ENCODE data around the gene SLC27A5.
"Not testable (repeated sequence)": the region's sequence is repeated elsewhere in the genome, so short reads cannot be mapped to it uniquely, and the experiment has no call there.

The SLC27A5 gene

DNA sequence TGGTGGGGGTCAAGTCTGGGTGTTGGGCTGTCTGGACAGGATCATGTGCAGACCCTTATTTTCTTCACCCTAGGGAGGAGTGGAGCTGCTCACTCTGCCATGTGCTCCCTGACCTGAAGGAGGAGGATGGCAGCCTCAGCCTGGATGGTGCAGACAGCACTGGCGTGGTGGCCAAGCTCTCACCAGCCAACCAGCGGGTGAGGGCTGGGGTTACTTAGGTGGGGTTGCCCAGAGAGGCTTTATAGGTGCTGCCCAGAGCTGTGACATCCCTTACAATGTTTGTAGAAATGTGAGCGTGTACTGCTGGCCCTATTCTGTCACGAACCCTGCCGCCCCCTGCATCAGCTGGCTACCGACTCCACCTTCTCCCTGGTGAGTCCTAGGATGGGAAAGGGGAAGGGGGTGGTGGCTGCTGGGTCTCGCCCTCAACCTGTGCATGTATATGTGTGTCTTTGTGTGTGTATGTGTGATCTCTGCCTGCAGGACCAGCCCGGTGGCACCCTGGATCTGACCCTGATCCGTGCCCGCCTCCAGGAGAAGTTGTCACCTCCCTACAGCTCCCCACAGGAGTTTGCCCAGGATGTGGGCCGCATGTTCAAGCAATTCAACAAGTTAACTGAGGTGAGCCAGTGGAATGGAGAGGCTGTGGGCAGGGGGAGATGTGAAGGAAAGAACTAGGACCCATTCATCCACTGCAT is 38.0 kb upstream of the SLC27A5 start:
- no peak for DNase-seq

DNA sequence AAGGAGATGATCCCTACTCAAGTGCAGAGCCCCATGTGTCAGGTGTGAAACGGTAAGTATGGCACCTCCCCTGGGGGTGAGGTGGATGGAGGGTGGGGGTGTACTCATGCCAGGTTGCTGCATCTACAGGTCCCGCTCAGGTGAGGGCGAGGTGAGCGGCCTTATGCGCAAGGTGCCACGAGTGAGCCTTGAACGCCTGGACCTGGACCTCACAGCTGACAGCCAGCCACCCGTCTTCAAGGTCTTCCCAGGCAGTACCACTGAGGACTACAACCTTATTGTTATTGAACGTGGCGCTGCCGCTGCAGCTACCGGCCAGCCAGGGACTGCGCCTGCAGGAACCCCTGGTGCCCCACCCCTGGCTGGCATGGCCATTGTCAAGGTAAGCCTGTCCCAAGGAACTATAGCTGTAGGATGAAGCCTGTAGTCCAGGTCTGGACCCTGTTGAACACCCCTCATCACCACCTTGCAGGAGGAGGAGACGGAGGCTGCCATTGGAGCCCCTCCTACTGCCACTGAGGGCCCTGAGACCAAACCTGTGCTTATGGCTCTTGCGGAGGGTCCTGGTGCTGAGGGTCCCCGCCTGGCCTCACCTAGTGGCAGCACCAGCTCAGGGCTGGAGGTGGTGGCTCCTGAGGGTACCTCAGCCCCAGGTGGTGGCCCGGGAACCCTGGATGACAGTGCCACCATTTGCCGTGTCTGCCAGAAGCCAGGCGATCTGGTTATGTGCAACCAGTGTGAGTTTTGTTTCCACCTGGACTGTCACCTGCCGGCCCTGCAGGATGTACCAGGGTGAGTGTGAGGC is 37.3 kb upstream of the SLC27A5 start:
- DNase-seq: no peak

GRCh38 chr19:58547323-58548312 is 35.8 kb upstream of the SLC27A5 start:
- no peak for DNase-seq

- DNase-seq: no peak
These were observed 34.3 kb upstream of the SLC27A5 start for GRCh38 chr19:58546019-58546530.

DNA sequence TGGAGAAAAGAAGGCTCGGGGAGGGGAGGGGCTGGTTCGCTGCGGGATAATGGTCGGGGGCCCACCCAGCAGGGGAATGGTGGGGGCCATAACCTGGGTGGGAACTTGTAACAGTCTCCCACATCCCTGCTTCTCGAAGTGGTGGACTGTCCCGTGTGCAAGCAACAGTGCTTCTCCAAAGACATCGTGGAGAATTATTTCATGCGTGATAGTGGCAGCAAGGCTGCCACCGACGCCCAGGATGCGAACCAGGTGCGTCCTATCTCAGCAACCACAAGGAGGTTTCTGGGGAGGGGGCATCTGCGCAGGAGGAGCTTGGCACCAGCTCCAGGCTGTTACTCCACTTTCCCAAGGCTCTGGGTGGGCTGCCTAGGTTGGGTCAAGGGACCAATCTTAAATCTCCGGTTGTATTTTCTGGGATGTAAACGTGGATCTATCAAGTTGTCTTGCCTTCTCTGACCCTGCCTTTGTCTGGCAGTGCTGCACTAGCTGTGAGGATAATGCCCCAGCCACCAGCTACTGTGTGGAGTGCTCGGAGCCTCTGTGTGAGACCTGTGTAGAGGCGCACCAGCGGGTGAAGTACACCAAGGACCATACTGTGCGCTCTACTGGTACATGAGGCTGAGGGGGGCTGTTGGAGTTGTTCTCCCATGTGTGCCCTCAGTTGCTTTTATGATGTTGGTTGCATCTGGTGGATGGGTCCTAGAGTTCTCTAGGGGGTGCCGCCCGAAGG is 33.7 kb upstream of the SLC27A5 start:
- no peak for DNase-seq

- DNase-seq: no peak
These were observed 32.9 kb upstream of the SLC27A5 start for GRCh38 chr19:58544591-58545285.

- DNase-seq: no peak
These were observed 32.2 kb upstream of the SLC27A5 start, which contains the start of gene TRIM28 for GRCh38 chr19:58543826-58544590. TRIM28 (plus strand) TSS chr19:58544064; CDS start chr19:58544758, 694 bp downstream.

DNA sequence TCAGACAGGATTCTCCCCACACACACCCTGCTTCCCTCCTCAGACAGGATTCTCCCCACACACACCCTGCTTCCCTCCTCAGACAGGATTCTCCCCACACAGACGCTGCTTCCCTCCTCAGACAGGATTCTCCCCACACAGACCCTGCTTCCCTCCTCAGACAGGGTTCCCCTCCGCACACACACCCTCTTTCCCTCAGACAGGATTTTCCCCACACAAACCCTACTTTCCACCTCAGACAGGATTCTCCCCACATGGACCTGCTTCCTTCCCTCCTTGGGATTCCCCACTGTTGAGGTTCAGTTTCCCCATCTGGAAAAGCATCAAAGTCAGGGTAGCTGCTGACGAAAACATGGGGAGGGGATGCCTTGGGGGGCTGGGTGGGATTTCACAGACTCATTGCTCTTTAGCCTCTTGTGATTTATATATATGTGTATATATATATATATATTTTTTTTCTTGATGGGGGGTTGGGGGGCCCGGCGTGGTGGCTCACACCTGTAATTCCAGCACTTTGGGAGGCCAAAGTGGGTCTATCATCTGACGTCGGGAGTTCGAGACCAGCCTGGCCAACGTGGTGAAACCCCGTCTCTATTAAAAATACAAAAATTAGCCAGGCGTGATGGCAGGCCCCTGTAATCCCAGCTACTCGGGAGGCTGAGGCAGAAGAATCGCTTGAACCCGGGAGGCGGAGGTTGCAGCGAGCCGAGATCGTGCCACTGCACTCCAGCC is 31.0 kb upstream of the SLC27A5 start:
- not testable (repeated sequence) for DNase-seq

GRCh38 chr19:58539169-58539559 is 27.4 kb upstream of the SLC27A5 start:
- not testable (repeated sequence) for DNase-seq

DNA sequence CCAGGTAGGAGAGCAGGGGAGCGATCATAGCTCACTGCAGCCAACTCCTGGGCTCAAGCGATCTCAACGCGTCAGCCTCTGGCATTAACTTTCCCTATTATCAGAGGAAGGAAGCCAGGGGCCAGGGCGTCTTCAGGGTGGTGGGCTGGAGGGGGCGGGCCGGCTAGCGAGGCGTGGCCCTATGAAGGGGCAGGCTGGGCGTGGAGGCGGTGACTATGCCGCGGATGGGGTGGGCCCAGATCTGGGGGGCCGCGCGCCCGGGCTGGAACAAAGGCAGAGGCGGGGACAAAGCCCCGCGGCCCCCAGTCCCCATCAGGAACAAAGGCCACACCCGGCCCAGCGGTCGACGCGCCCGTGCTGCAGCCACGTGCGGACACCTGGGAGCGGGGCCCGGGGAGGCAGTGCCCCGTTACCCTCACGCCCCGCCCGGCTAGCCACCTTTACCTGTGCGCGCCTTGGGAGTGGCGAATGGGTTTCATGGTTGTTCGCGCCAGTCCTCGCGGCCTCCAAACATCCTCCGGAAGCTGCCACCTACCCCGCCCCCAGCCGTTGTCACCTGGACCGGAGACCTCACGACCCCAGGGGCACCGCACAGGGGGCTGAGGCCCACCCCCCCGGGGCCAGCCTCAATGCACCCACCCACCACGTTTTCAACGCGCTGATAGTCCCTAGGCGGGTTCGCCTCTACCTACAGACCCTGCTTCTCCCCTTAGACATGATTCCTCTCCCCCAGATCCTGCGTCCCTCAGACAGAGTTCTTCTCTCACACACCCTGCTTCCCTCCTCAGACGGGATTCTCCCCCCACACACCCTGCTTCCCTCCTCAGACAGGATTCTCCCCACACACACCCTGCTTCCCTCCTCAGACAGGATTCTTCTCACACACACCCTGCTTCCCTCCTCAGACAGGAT is 26.7 kb upstream of the SLC27A5 start:
- peak in 1 of 2 experiments; percentile 37 for DNase-seq

DNA sequence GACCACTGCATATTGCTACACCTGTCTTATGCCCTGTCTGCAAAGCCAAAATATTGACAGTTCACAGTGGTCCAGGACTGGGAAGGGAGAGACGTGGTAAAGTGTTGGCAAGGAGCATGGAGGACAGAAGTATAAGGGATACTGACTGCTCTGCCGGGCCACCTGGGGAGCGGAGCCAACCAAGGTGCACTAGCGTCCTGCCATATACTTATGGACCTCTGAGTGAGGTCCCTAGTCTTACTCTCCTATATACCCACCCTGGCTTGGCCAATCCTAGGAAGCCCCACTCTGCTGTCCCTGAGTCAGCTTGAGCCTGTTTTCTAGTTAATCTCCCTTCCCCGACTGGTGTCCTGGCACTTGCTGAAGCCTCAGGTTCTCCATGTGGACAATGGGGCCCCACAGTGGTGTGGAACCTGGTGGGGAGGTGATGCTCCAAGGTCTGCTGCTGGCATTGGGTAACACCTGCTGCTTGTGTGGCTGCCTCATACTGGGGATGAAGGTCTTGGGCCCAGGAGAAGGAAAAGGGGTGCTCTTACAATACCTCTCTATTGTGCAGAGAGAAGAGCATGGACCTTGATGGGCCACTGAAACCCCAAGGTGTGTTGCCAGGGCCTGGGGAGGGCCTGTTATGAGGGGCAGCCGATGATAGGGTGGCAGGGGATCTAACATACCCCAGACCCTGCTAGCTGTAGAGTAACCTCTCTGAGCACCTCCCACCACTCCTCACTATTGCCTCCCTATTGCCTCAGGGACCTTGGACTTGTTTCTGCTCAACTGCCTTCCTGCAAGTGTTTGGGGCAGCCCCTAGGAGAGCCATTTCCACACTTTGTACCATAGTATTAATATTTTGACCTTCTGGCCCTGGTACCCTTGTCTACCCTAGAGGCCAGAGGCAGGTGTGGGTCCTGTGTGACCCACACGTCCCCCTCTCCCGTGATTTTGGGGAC is 25.3 kb upstream of the SLC27A5 start:
- DNase-seq: no peak

- DNase-seq: no peak
These were observed 24.1 kb upstream of the SLC27A5 start for GRCh38 chr19:58535857-58536256.

- peak; percentile 73 to 87 for DNase-seq
These were observed 19.4 kb upstream of the SLC27A5 start for GRCh38 chr19:58531034-58531840.

DNA sequence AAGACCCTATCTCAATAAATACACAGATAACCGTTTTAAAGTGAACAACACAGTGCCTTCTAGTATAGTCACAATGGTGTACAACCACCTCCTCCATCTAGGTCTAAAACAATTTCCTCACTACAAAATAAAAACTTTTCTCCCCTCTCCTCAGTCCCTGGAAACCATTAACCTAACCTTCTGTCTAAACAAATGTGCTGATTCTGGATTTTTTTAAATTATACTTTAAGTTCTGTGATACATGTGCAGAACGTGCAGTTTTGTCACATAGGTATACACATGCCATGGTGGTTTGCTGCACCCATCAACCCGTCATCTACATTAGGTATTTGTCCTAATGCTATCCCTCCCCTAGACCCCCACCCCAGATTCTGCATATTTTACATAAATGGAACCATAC is 17.6 kb upstream of the SLC27A5 start:
- no peak for DNase-seq

DNA sequence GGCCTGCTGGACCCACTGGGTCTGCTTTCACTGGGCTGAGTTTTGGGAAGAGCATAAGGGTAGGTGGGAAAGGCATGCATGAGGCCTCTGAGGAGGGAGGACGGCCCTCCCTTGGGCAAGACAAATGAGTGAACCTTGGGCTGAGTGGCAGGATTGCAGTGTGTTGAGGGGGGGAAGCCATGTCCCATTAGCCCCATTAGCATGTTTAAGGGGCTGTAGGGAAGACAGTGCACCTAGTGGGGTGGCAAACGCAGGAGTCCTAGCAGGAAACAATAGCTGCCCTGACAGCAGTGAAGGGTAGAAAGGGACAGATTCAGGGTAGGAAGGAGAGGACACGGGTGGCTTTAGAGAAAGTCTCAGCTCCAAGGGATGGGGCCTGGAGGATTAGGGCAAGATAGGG is 10.9 kb upstream of the SLC27A5 start:
- no peak for DNase-seq

DNA sequence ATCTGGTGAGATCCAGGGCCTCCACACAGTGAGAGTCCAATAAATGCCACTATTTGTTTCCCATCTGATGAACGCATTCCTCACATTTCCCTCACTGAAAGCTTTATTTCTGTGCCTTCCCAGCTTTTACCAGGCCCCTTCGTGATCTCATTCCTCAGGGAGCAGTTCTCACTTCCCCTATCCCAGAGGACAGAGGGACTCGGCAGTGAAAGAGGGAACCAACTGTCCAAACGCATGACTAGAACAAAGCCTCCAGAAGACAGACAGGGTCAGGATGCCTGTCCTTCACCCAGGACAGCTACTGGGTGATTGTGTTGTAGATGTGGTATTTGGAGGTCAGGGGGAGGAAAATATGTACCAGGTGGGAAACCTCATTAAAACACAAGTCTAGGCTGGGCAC is 9.9 kb upstream of the SLC27A5 start:
- DNase-seq: no peak

DNA sequence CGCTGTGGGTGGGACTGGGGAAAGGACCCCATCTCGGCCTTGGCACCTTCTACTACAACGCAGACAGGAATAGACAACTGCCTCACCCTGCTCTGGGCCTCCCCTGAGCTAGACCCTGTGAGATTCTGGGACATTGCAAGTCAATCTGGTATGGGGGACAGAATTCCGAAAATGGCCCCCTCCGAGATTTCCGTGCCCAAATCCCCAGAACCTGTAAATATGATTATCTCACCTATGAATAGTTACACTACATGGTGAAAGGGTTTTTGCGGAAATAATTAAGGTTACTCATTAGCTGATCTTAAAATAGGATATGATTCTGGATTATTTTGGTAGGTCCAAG is 8.4 kb upstream of the SLC27A5 start:
- DNase-seq: no peak

Measured in NCI-H524 (cell line).